ENCODE data around the gene AIPL1.

AIPL1 gene

GRCh38 chr17:6470751-6471521, 36.0 kb upstream of the AIPL1 start:
- H3K9me3 ChIP-seq = no peaks in the 10 kb centered on the region
- no peaks in the 10 kb centered on the region for H3K27me3 ChIP-seq
- no peak for DNase-seq
- no peak for TF ChIP-seq CTCF (IDR thresholded peaks at IDR 0.05)
- no peak overlapping the region for H3K27ac ChIP-seq
- H3K4me1 ChIP-seq = no peaks in the 10 kb centered on the region
- intact Hi-C loops (cut with DNase I; ENCODE audit: low total_unique reads) = no loop called here
- no peak overlapping the region for H3K4me3 ChIP-seq
- H3K36me3 ChIP-seq = no peaks in the 10 kb centered on the region

GRCh38 chr17:6470146-6470718, 35.3 kb upstream of the AIPL1 start:
- H3K36me3 ChIP-seq = no peaks in the 10 kb centered on the region
- no peaks in the 10 kb centered on the region for H3K9me3 ChIP-seq
- intact Hi-C loops (cut with DNase I; ENCODE audit: low total_unique reads) = no loop called here
- H3K27ac ChIP-seq = no peak overlapping the region
- H3K27me3 ChIP-seq = no peaks in the 10 kb centered on the region
- no peak overlapping the region for H3K4me3 ChIP-seq
- H3K4me1 ChIP-seq = no peaks in the 10 kb centered on the region
- DNase-seq = no peak
- no peak for TF ChIP-seq CTCF (IDR thresholded peaks at IDR 0.05)

DNA sequence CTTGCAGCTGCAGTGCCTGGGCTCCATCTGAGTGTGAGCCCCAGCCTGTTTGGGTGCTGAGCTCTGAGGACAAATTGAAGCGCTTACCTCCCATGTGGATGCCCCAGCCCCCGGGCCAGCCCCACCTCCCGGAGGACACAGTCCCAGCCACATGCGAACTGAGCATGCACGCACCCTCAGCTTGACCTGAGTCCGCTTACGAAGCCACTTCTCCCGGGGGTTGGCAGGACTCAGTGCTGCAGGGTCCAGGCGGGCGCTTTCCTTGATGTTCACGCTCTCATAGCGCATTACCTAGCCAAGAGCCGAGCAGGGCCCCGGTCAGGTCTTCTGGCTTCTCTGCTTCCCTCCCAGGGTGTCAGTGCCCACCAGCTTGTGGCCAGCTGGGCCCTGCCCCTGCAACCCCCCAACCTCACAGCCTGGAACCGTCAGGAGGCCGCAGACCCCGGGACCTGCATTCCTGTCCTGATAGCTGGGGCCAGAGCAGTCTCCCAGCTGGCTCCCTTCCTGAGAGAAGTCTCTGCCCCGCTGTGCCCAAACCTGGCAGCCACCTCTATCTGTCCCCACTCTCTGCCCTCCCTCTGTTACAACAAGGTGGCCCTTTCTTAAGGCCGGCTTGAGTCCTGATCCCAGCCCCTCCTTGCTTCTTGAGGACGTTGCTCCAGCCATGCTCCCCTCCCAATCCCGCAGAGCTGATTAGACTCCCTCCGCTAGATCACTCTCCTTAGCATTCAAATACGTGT, 33.3 kb upstream of the AIPL1 start:
- no peaks in the 10 kb centered on the region for H3K9me3 ChIP-seq
- H3K27ac ChIP-seq = no peak overlapping the region
- H3K4me3 ChIP-seq = no peak overlapping the region
- intact Hi-C loops (cut with DNase I; ENCODE audit: low total_unique reads) = no loop called here
- DNase-seq = no peak
- H3K36me3 ChIP-seq = no peaks in the 10 kb centered on the region
- H3K27me3 ChIP-seq = no peaks in the 10 kb centered on the region
- TF ChIP-seq CTCF (IDR thresholded peaks at IDR 0.05) = no peak
- no peaks in the 10 kb centered on the region for H3K4me1 ChIP-seq

GRCh38 chr17:6467567-6467966, 32.6 kb upstream of the AIPL1 start:
- no peak for TF ChIP-seq CTCF (IDR thresholded peaks at IDR 0.05)
- Histone ChIP-seq H3K27ac (no peak overlapping the region), H3K4me1 (no peaks in the 10 kb centered on the region), H3K9me3 (no peaks in the 10 kb centered on the region), H3K27me3 (no peaks in the 10 kb centered on the region), H3K4me3 (no peak overlapping the region), H3K36me3 (no peaks in the 10 kb centered on the region)
- DNase-seq = no peak
- intact Hi-C loops (cut with DNase I; ENCODE audit: low total_unique reads) = no loop called here

- no peak for TF ChIP-seq CTCF (IDR thresholded peaks at IDR 0.05)
- no peak for DNase-seq
- Histone ChIP-seq H3K27me3 (no peaks in the 10 kb centered on the region), H3K36me3 (peaks cover 0 to 3% (median 0%) of the 10 kb centered on the region in 3 donors), H3K27ac (no peak overlapping the region), H3K9me3 (no peaks in the 10 kb centered on the region), H3K4me1 (no peaks in the 10 kb centered on the region), H3K4me3 (no peak overlapping the region)
- intact Hi-C loops (cut with DNase I; ENCODE audit: low total_unique reads) = no loop called here
Observed at GRCh38 chr17:6465206-6466003, 30.5 kb upstream of the AIPL1 start.
